ENCODE measurements around the gene SIL1. TPM values are rescaled to one million over a fixed set of nuclear protein-coding genes. Genes with fewer than 3 reads are reported as not detected.

The SIL1 gene
- total and polyA plus RNA-seq, 2 donors (not counting 3 experiments of a cell fraction or from before 2014, with no cell fraction given): 47.6 to 67.2 TPM

- DNase-seq (ENCODE audit: low read depth, low spot score) (no peak), FAIRE-seq (no peak)
- Histone ChIP-seq H3K4me3 (replicated peaks in 1 of 3; ENCODE audit: insufficient read depth in 1 of 3, low read depth in 1 of 3, low read length in 3 of 3) (no peak overlapping the region), H3K9ac (replicated peaks; ENCODE audit: extremely low read depth, insufficient read depth, low read length) (no peak overlapping the region), H3K27ac (ENCODE audit: insufficient read depth, low read depth, low read length) (no peak overlapping the region), H3K27me3 (ENCODE audit: control insufficient read depth in 2 of 2, insufficient read depth in 2 of 2, low read length in 2 of 2) (no peaks in the 10 kb centered on the region), H3K36me3 (ENCODE audit: control insufficient read depth in 2 of 2, extremely low read depth in 1 of 2, insufficient read depth in 2 of 2, low read length in 2 of 2) (no peaks in the 10 kb centered on the region), H3K4me2 (ENCODE audit: insufficient read depth, low read length) (no peak overlapping the region), H3K4me1 (ENCODE audit: control insufficient read depth, extremely low read depth, insufficient read depth, low read length) (peaks cover 8% of the 10 kb centered on the region), H3K79me2 (ENCODE audit: control insufficient read depth, insufficient read depth, low read length) (no peaks in the 10 kb centered on the region), H3K9me1 (replicated peaks; ENCODE audit: control insufficient read depth, extremely low read depth, insufficient read depth, low read length) (no peaks in the 10 kb centered on the region), H4K20me1 (replicated peaks; ENCODE audit: control insufficient read depth, extremely low read depth, insufficient read depth, low read length) (no peaks in the 10 kb centered on the region), H2AFZ (ENCODE audit: low read depth, low read length) (no peak overlapping the region), H3K9me3 (replicated peaks; ENCODE audit: control insufficient read depth, insufficient read depth, low read length) (no peaks in the 10 kb centered on the region)
- dilution Hi-C loops (cut with MboI; ENCODE audit: extremely low pct_ligation_motif_present, low sequenced_read_pairs) (no loop called here), intact Hi-C loops (cut with micrococcal nuclease) (no loop called here)
- BruUV-seq (replicated peaks): no TSS peak
- TF ChIP-seq FOS (IDR thresholded peaks at IDR 0.05; ENCODE audit: borderline replicate concordance, insufficient read depth, low read length) (peak; percentile 47), POLR2AphosphoS5 (IDR thresholded peaks at IDR 0.05; ENCODE audit: insufficient read depth, low read depth, low read length) (no peak)
- ChIA-PET CTCF (no interaction called here), POLR2A (no interaction called here)
Measured at GRCh38 chr5:138989720-138990119, 208.4 kb downstream of the SIL1 start.

DNA sequence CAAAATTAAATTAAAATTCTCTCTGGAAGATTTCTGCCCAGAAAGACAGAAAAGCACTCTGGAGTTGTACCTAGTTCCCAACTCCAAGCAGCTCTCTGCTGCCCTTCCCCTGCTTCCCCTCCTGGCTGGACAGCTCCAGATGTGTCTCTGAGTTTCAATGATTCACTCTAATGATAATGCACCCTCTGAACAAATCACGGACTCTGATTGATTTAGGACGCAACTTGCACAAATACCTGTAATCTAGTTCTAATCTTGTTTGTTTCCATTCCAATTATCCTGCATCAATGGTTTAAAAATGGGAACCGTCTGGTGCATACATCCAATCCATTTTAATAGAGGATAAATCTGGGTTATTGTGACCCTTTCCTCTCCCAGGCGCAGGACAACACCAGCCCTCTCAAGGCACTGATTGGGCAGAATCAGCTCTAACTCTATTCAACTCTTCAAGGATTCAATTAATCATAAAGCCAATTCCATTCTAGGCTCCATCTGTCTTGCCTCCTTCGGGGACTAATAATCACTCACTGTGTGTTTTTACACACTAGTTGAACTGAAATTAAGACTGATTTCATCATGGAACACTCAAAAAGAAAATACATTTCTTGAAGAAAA, 211.9 kb downstream of the SIL1 start:
- H3K9me3 ChIP-seq (replicated peaks; ENCODE audit: control insufficient read depth, insufficient read depth, low read length): no peaks in the 10 kb centered on the region
- H4K20me1 ChIP-seq (replicated peaks; ENCODE audit: control insufficient read depth, extremely low read depth, insufficient read depth, low read length): no peaks in the 10 kb centered on the region
- no peak overlapping the region for H3K27ac ChIP-seq (ENCODE audit: insufficient read depth, low read depth, low read length)
- no peak for DNase-seq (ENCODE audit: low read depth, low spot score)
- H3K9me1 ChIP-seq (replicated peaks; ENCODE audit: control insufficient read depth, extremely low read depth, insufficient read depth, low read length): no peaks in the 10 kb centered on the region
- ChIA-PET CTCF (interaction anchor here (1.2 to 2.4 kb wide), 5 partner anchors 11 to 53 kb away, joined by 3 to 9 read pairs (median 4); no protein-coding TSS in a partner anchor), POLR2A (interaction anchor here (0.6 kb wide), 1 partner anchor 191 kb away, joined by 5 read pairs; no protein-coding TSS in a partner anchor)
- peaks cover 8% of the 10 kb centered on the region for H3K4me1 ChIP-seq (ENCODE audit: control insufficient read depth, extremely low read depth, insufficient read depth, low read length)
- BruUV-seq (replicated peaks): no TSS peak
- dilution Hi-C loops (cut with MboI; ENCODE audit: extremely low pct_ligation_motif_present, low sequenced_read_pairs) (no loop called here), intact Hi-C loops (cut with micrococcal nuclease) (no loop called here)
- no peak overlapping the region for H3K4me3 ChIP-seq (replicated peaks in 1 of 3; ENCODE audit: insufficient read depth in 1 of 3, low read depth in 1 of 3, low read length in 3 of 3)
- H3K27me3 ChIP-seq (ENCODE audit: control insufficient read depth in 2 of 2, insufficient read depth in 2 of 2, low read length in 2 of 2): no peaks in the 10 kb centered on the region
- H3K36me3 ChIP-seq (ENCODE audit: control insufficient read depth in 2 of 2, extremely low read depth in 1 of 2, insufficient read depth in 2 of 2, low read length in 2 of 2): no peaks in the 10 kb centered on the region
- no peak overlapping the region for H3K9ac ChIP-seq (replicated peaks; ENCODE audit: extremely low read depth, insufficient read depth, low read length)
- H3K79me2 ChIP-seq (ENCODE audit: control insufficient read depth, insufficient read depth, low read length): no peaks in the 10 kb centered on the region
- H2AFZ ChIP-seq (ENCODE audit: low read depth, low read length): no peak overlapping the region
- H3K4me2 ChIP-seq (ENCODE audit: insufficient read depth, low read length): no peak overlapping the region
- no peak for FAIRE-seq
- TF ChIP-seq, protein P1, sequence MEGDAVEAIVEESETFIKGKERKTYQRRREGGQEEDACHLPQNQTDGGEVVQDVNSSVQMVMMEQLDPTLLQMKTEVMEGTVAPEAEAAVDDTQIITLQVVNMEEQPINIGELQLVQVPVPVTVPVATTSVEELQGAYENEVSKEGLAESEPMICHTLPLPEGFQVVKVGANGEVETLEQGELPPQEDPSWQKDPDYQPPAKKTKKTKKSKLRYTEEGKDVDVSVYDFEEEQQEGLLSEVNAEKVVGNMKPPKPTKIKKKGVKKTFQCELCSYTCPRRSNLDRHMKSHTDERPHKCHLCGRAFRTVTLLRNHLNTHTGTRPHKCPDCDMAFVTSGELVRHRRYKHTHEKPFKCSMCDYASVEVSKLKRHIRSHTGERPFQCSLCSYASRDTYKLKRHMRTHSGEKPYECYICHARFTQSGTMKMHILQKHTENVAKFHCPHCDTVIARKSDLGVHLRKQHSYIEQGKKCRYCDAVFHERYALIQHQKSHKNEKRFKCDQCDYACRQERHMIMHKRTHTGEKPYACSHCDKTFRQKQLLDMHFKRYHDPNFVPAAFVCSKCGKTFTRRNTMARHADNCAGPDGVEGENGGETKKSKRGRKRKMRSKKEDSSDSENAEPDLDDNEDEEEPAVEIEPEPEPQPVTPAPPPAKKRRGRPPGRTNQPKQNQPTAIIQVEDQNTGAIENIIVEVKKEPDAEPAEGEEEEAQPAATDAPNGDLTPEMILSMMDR (IDR thresholded peaks at IDR 0.05; ENCODE audit: extremely low read depth in 1 of 2, insufficient read depth in 1 of 2, low read depth in 1 of 2, low read length in 2 of 2): no peak
- TF ChIP-seq JUN (IDR thresholded peaks at IDR 0.05; ENCODE audit: borderline replicate concordance, insufficient read depth, insufficient read length, low read depth): no peak
- TF ChIP-seq FOS (IDR thresholded peaks at IDR 0.05; ENCODE audit: borderline replicate concordance, insufficient read depth, low read length): no peak
- no peak for TF ChIP-seq GATA2 (IDR thresholded peaks at IDR 0.05; ENCODE audit: insufficient read depth, insufficient read length, low read depth, low read length)
- TF ChIP-seq POLR2AphosphoS5 (IDR thresholded peaks at IDR 0.05; ENCODE audit: insufficient read depth, low read depth, low read length): no peak
- TF ChIP-seq MAX (IDR thresholded peaks at IDR 0.05; ENCODE audit: insufficient read depth, insufficient read length): no peak
- no peak for TF ChIP-seq POLR2A (IDR thresholded peaks at IDR 0.05; ENCODE audit: low read depth, low read length)
- no peak for TF ChIP-seq EZH2 (IDR thresholded peaks at IDR 0.05; ENCODE audit: borderline replicate concordance, low read depth, low read length, severe bottlenecking)
- no peak for TF ChIP-seq MYC (IDR thresholded peaks at IDR 0.05; ENCODE audit: low read depth, low read length)
